ENCODE measurements around the gene TMEM191B.
"Not testable (repeated sequence)": the region's sequence is repeated elsewhere in the genome, so short reads cannot be mapped to it uniquely, and the experiment has no call there.

Gene TMEM191B

GRCh38 chr22:18558516-18558915, 30.9 kb downstream of the TMEM191B start:
- not testable (repeated sequence) for DNase-seq (ENCODE audit: low read depth)

GRCh38 chr22:18558939-18559338, 31.3 kb downstream of the TMEM191B start:
- not testable (repeated sequence) for DNase-seq (ENCODE audit: low read depth)

GRCh38 chr22:18560099-18560974, 32.7 kb downstream of the TMEM191B start:
- DNase-seq (ENCODE audit: low read depth) = not testable (repeated sequence)

- DNase-seq (ENCODE audit: low read depth) = not testable (repeated sequence)
Observed at GRCh38 chr22:18570509-18571246, 43.1 kb downstream of the TMEM191B start.

- not testable (repeated sequence) for DNase-seq (ENCODE audit: low read depth)
Observed at GRCh38 chr22:18573483-18574164, 46.0 kb downstream of the TMEM191B start.

- DNase-seq (ENCODE audit: low read depth) = not testable (repeated sequence)
Observed at GRCh38 chr22:18574555-18574954, 47.0 kb downstream of the TMEM191B start.

- not testable (repeated sequence) for DNase-seq (ENCODE audit: low read depth)
Observed at GRCh38 chr22:18575686-18576085, 48.1 kb downstream of the TMEM191B start.

GRCh38 chr22:18577090-18577818, 49.7 kb downstream of the TMEM191B start:
- DNase-seq (ENCODE audit: low read depth) = not testable (repeated sequence)

GRCh38 chr22:18577847-18578246, 50.2 kb downstream of the TMEM191B start:
- not testable (repeated sequence) for DNase-seq (ENCODE audit: low read depth)
